GM21367 (cell line): ENCODE data around the gene GLRX.

Experiments used
- ATAC-seq: cut with Tn5 transposase; IDR thresholded peaks from one replicate; pipeline ENCODE4 v1.9.1; 2021; ENCODE audit not compliant: unreplicated experiment

GLRX gene

DNA sequence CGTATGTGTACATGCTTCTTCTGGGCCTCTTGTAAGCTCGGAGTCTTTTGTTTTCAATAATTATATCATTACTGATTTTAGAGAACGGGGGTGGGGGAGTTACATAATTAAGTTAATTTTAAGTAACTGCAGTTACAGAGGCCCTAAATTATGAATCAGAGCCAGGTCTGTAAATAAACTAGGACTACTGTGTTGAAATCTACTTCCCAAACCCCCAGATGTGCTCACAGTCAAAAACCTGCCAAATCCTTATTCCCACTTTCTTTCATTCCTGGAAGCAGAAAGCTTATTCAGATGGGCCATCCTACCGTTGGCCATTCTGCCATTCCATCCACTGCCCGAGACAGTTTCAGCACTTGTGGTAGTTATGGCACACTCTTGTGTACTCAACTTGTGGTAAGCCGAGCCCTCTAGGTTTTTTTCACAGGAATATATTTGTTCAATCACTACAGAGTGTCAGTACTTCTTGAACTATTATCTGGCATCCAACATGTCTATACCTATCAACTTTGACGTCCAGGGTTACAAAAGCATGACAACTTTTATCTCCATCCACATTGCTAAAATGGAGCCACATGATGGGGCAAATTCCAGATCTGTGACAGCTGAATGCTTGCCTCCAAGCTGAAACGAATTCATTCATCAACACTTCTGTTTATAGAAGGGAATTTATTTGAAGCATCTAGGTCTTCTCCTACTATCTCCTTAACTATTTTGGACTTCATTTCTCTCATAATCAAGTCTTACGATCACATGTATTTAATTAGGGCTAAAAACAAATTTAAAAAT, 37.8 kb downstream of the GLRX start:
- ATAC-seq, result no peak

GRCh38 chr5:95783661-95784060, 38.9 kb downstream of the GLRX start:
- no peak for ATAC-seq

DNA sequence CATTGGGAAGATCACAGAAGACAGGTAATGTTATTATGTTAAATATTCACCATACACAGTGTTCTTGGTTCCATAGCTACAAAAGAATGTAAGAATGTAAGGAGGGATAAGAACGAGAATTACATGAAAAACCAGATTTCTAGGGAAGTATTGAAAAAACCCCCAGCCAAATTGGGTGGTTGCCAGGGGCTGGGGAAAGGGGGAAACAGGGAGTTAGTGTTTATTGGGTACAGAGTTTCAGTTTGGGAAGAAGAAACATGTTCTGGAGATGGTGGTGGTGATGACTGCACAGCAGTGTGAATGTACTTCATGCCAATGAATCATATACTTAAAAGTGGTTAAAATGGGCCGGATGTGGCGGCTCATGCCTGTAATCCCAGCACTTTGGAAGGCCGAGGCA, 40.3 kb downstream of the GLRX start:
- ATAC-seq, result no peak

DNA sequence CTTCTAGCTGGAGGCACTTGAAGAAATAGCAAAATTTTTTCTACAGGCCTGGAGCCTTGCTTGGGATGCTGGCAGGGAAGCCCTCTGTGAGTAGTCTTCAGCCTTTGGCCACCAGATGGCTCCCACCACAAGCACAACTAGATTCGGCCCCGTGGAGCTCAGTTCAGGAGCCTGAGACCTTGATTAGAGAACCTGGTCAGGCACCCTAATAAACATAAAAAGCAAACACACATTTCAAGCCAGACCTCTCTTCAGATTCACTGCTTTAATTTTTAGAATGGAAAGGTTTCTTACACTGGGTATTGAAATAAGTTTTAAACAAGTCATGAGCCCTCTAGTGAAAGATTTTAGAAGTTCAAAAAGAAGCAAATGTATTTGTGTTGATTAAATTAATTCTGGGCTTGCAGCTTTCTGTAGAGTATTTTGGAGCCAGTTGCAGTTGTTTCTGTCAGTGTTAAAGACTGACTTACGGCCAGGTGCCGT, 41.4 kb downstream of the GLRX start:
- ATAC-seq, result peak; percentile 95

GRCh38 chr5:95780597-95780996, 41.9 kb downstream of the GLRX start:
- no peak for ATAC-seq

GRCh38 chr5:95779611-95780010, 42.9 kb downstream of the GLRX start:
- no peak for ATAC-seq

DNA sequence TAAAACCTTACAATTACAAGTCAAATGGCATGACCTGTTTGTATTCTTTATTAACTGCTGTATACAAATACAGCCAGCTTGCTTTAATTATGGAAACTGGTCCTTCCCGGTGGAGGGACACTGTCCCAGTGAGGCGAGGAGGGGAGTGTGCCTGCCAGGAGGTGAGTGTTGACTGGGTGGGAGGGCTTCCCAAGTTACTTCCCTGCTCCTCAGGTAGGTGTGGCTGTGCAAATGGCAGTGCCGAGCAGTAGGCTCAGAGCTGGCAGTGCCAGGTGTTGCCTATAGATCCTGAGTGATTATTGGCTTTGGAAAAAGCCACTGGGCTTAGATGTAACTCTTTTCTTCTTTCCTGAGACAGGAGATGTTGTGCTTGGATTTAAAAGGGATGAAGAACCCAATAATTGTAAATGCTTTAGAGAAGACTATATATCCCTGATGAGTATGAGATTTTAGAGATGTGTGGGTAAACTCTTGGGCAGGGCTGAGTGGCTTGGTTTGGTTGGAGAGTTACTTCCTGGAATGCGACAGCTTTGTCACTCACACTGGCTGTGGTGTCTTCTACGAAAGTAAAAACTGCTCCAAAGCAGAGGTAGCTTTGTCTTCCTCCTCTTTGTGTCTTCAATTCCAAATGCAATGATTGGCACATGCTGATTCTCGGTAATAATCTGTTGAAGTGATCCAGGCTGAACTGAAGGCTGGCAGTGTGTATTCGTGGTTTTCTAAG, 43.7 kb downstream of the GLRX start:
- no peak for ATAC-seq

GRCh38 chr5:95777441-95777840, 45.1 kb downstream of the GLRX start:
- no peak for ATAC-seq

GRCh38 chr5:95773335-95774059, 49.0 kb downstream of the GLRX start:
- ATAC-seq, result no peak

DNA sequence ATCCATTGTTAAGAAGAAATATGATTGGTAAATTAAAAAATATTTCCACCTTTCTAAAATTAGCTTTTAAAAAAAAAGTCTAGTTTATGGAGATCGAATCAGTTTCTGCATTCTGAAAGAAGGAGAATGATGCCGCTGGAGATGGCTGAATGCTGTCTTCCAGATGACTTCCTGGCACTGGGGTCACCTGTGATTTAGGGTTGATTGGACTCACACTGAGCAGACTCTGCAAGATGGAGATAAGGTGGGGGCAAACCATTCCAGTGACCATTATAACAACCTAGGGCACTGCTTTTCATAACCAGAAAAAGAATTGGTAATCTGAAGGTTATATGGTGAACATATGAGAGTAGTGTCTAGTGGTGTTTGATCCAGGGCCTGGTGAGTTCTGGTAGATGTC, 50.6 kb downstream of the GLRX start:
- ATAC-seq, result no peak

DNA sequence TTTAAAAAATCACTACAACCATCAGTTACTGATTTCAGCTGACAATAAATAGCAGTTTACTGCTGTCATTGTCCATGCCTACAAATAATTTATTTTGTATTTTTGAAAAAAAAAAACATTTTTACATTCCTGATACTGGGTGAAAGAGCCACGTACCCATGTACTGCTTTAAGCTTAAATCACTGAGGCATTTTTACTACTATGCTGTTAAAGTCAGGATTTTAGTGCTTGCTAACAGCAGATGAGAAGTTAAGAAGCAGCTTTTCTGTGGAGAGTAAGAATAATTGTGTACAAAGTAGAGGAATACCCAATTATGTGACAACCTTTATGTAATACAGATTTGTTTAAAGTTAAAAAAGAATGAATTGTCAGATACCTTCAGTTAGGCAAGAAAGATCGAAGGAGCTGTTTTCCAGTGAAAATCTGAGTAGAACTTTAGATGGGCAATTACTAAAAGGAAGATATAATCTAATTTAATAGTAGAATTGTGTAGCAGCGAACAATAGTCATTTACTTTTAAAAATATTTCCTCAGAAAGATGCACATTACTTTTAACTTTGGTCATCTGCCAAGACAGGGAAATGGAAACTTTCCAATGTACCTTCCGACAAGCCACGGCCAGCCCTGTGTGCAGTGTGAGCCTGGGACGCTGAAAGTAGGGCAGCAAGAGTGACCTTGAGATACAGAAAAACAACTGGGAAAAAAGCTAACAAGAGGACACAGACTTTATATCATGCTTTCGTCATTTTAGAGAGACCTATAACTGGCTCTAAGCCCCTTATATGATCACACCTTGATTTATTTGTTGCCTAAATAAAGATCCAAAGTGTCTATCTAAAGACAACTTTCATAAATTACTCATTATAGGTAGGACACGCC, 51.5 kb downstream of the GLRX start:
- no peak for ATAC-seq

DNA sequence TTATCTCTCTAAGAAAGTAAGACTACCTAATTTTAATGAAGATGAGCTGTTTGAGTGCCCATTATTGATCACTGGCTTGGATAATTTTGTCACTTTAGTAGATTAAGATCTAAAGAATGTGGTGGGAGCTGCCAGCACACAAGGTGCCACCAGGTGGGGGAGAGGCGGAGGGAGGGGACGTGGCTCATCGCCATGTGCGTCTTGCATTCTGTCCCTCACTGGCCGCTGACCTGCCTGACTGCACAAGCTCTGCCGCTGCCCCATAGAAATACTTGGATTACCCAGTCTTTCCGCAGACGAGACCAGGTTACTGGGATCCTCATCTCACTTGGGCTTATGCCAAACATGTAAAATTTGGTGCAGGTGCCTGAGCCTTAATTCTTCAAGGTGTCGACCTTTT, 53.8 kb downstream of the GLRX start:
- ATAC-seq, result no peak

- ATAC-seq, result no peak
These were observed 58.6 kb downstream of the GLRX start for GRCh38 chr5:95763941-95764340.
